Spinal cord (tissue), 10 donors: ENCODE data around the gene KIR2DL1. TPM values are rescaled to one million over a fixed set of nuclear protein-coding genes. Genes with fewer than 3 reads are reported as not detected.
"Not testable (repeated sequence)": the region's sequence is repeated elsewhere in the genome, so short reads cannot be mapped to it uniquely, and the experiment has no call there.

Source experiments
- DNase-seq, 6 donors: peaks; one replicate each; pipeline versions ENCODE4 v3.0.0 to v3.0.0-alpha.2; 2013 to 2015; ENCODE audit warnings: low spot score in 6 of 6, low read depth in 4 of 6
- H3K27ac ChIP-seq: one replicate; pipeline ENCODE4 v1.5.1; 2013; ENCODE audit warnings: low read depth, low read length, control low read depth
- H3K27me3 ChIP-seq: one replicate; pipeline ENCODE4 v1.6.1; 2013; ENCODE audit warnings: low read length; ENCODE audit not compliant: control insufficient read depth, insufficient read depth
- H3K36me3 ChIP-seq: one replicate; pipeline ENCODE4 v1.6.1; 2013; ENCODE audit warnings: low read length; ENCODE audit not compliant: control insufficient read depth, insufficient read depth
- H3K4me1 ChIP-seq: one replicate; pipeline ENCODE4 v1.6.1; 2013; ENCODE audit warnings: low read length; ENCODE audit not compliant: control insufficient read depth, insufficient read depth
- H3K4me3 ChIP-seq: one replicate; pipeline ENCODE4 v1.5.1; 2013; ENCODE audit warnings: low read depth, low read length, control low read depth
- H3K9me3 ChIP-seq: one replicate; pipeline ENCODE4 v1.6.1; 2013; ENCODE audit warnings: low read length; ENCODE audit not compliant: control insufficient read depth, insufficient read depth
- WGBS: methylation state at CpG from one replicate; pipeline ENCODE4 v1.1.5; 2013; ENCODE audit warnings: missing lambda C conversion rate; ENCODE audit not compliant: insufficient coverage; 5-methylcytosine and 5-hydroxymethylcytosine counted together
- long read RNA-seq, 4 donors: transcript quantifications; one replicate each; lab custom pipeline, GENCODE V29; 2026
- polyA plus RNA-seq, 2 donors: library from polyadenylated mRNA; unstranded; fragments of 120-200 nt; gene quantifications; one replicate each; pipeline ENCODE4 v1.2.1, GENCODE V29; 2013; ENCODE audit not compliant: insufficient read length in 2 of 2
- total RNA-seq, 2 donors: library from RNA; depleted of rRNA in 1 of 2; stranded (reverse); fragments of 120-200 nt in 1 of 2; fragments of >200 nt in 1 of 2; gene quantifications; one replicate each; pipeline versions ENCODE4 v1.2.3 to v1.2.4, GENCODE V29; 2013 to 2014
- donor health status: healthy.

Gene KIR2DL1
- total RNA-seq (not detected), polyA plus RNA-seq (not detected)
- long read RNA-seq, donor 1, result 0 reads
- long read RNA-seq, donor 2, result 0 reads
- long read RNA-seq, donor 3, result 0 reads
- long read RNA-seq, donor 4, result 0 reads

- DNase-seq, H3K4me1 ChIP-seq, H3K36me3 ChIP-seq, H3K27ac ChIP-seq, H3K27me3 ChIP-seq, H3K4me3 ChIP-seq, H3K9me3 ChIP-seq: not testable (repeated sequence)
- WGBS, result 95% methylated on average over 15 of the region's 15 CpGs
Measured at GRCh38 chr19:54769646-54770045, at the start of gene KIR2DL1. KIR2DL1 (plus strand) TSS chr19:54769793; CDS start chr19:54769851, 58 bp downstream.

GRCh38 chr19:54724142-54724541 lies 45.5 kb upstream of the KIR2DL1 start, which contains the start of gene KIR3DL3:
KIR3DL3 (plus strand) TSS chr19:54724442; CDS start chr19:54724497, 55 bp downstream.
- no peaks in the 10 kb centered on the region for H3K36me3 ChIP-seq
- H3K4me3 ChIP-seq, result no peak within 1 kb of the TSS
- WGBS, result 85% methylated on average over 9 of the region's 9 CpGs
- peaks cover 4% of the 10 kb centered on the region for H3K9me3 ChIP-seq
- no peak for DNase-seq
- no peak within 1 kb of the TSS for H3K27ac ChIP-seq
- H3K4me1 ChIP-seq, result no peaks in the 10 kb centered on the region
- H3K27me3 ChIP-seq, result no peaks in the 10 kb centered on the region

- no peak overlapping the region for H3K4me3 ChIP-seq
- no peaks in the 10 kb centered on the region for H3K36me3 ChIP-seq
- peaks cover 6% of the 10 kb centered on the region for H3K9me3 ChIP-seq
- no peak for DNase-seq
- H3K27me3 ChIP-seq, result no peaks in the 10 kb centered on the region
- H3K4me1 ChIP-seq, result no peaks in the 10 kb centered on the region
- WGBS, result 49% methylated on average over 3 of the region's 3 CpGs
- no peak overlapping the region for H3K27ac ChIP-seq
Measured at GRCh38 chr19:54724644-54725043, 44.9 kb upstream of the KIR2DL1 start.

- no peak for DNase-seq
- Histone ChIP-seq H3K9me3 (peaks cover 6% of the 10 kb centered on the region), H3K27ac (no peak overlapping the region), H3K36me3 (no peaks in the 10 kb centered on the region), H3K4me3 (no peak overlapping the region), H3K27me3 (no peaks in the 10 kb centered on the region), H3K4me1 (no peaks in the 10 kb centered on the region)
- 71% methylated on average over 4 of the region's 7 CpGs for WGBS
Measured at GRCh38 chr19:54725321-54725720, 44.3 kb upstream of the KIR2DL1 start.

- H3K27ac ChIP-seq, result no peak overlapping the region
- peaks cover 6% of the 10 kb centered on the region for H3K9me3 ChIP-seq
- DNase-seq, result no peak
- H3K4me3 ChIP-seq, result no peak overlapping the region
- 77% methylated on average over 7 of the region's 10 CpGs for WGBS
- H3K4me1 ChIP-seq, result no peaks in the 10 kb centered on the region
- no peaks in the 10 kb centered on the region for H3K27me3 ChIP-seq
- H3K36me3 ChIP-seq, result no peaks in the 10 kb centered on the region
Measured at GRCh38 chr19:54727562-54727961, 42.0 kb upstream of the KIR2DL1 start.

GRCh38 chr19:54728167-54728566 lies 41.4 kb upstream of the KIR2DL1 start:
- peaks cover 6% of the 10 kb centered on the region for H3K9me3 ChIP-seq
- DNase-seq, result no peak
- WGBS, result 79% methylated on average over 2 of the region's 3 CpGs
- no peaks in the 10 kb centered on the region for H3K36me3 ChIP-seq
- H3K4me1 ChIP-seq, result no peaks in the 10 kb centered on the region
- no peak overlapping the region for H3K27ac ChIP-seq
- H3K4me3 ChIP-seq, result no peak overlapping the region
- no peaks in the 10 kb centered on the region for H3K27me3 ChIP-seq

GRCh38 chr19:54729416-54730188 lies 40.0 kb upstream of the KIR2DL1 start:
- WGBS, result 75% methylated on average over 13 of the region's 15 CpGs
- no peaks in the 10 kb centered on the region for H3K4me1 ChIP-seq

GRCh38 chr19:54731191-54731590 lies 38.4 kb upstream of the KIR2DL1 start:
- no peak for DNase-seq
- Histone ChIP-seq H3K4me3 (no peak overlapping the region), H3K4me1 (no peaks in the 10 kb centered on the region), H3K9me3 (peaks cover 5% of the 10 kb centered on the region), H3K36me3 (no peaks in the 10 kb centered on the region), H3K27ac (no peak overlapping the region), H3K27me3 (no peaks in the 10 kb centered on the region)
- 68% methylated on average over 3 of the region's 8 CpGs for WGBS

More at GRCh38 chr19:54729416-54730188, 40.0 kb upstream of the KIR2DL1 start:
- Histone ChIP-seq H3K4me3 (no peak overlapping the region), H3K9me3 (peaks cover 7% of the 10 kb centered on the region), H3K36me3 (no peaks in the 10 kb centered on the region), H3K27me3 (no peaks in the 10 kb centered on the region), H3K27ac (no peak overlapping the region)
- DNase-seq, result no peak

GRCh38 chr19:54738306-54738705 lies 31.3 kb upstream of the KIR2DL1 start, which contains the start of gene KIR2DL3:
KIR2DL3 (plus strand) TSS chr19:54738513; CDS start chr19:54738546, 33 bp downstream.
- H3K9me3 ChIP-seq, H3K27ac ChIP-seq, H3K36me3 ChIP-seq, DNase-seq, H3K4me3 ChIP-seq, H3K4me1 ChIP-seq, H3K27me3 ChIP-seq: not testable (repeated sequence)
- 78% methylated on average over 14 of the region's 16 CpGs for WGBS

- Histone ChIP-seq H3K4me3 (no peak overlapping the region), H3K36me3 (no peaks in the 10 kb centered on the region), H3K27me3 (no peaks in the 10 kb centered on the region), H3K27ac (no peak overlapping the region), H3K9me3 (peaks cover under 1% of the 10 kb centered on the region), H3K4me1 (no peaks in the 10 kb centered on the region)
- 70% methylated on average over 1 of the region's 1 CpG for WGBS
- no peak for DNase-seq
Measured at GRCh38 chr19:54738715-54739114, 30.9 kb upstream of the KIR2DL1 start.
